B cell (primary cell): ENCODE measurements around the gene SAMSN1. TPM values are rescaled to one million over a fixed set of nuclear protein-coding genes. Genes with fewer than 3 reads are reported as not detected.

Experiments
- ATAC-seq: fragments of 200-7000 bp; cut with Tn5 transposase; one replicate; pipeline ENCODE4 v1.10.0; 2021; ENCODE audit warnings: low read depth, mild to moderate bottlenecking, moderate number of reproducible peaks, moderate library complexity
- CTCF ChIA-PET: fragments of 350-600 bp; sonication (Branson Sonifier 250); formaldehyde crosslinking; loops from one replicate; lab custom pipeline; 2021; ENCODE audit warnings: antibody characterized with exemption, inconsistent platforms; lab: Charles Lee
- POLR2A ChIA-PET: fragments of 350-600 bp; sonication (Branson Sonifier 250); formaldehyde crosslinking; loops from one replicate; lab custom pipeline; 2021; ENCODE audit warnings: antibody characterized with exemption; lab: Charles Lee
- DNase-seq: peaks from one replicate; pipeline ENCODE4 v3.0.0; 2013
- H2AFZ ChIP-seq: 2 replicates; pipeline ENCODE4 v1.6.1; 2012; ENCODE audit warnings: mild to moderate bottlenecking, low read depth, low read length; ENCODE audit not compliant: insufficient read depth, poor library complexity, severe bottlenecking
- H3K27ac ChIP-seq, 2 donors: 1 replicate in 1 of 2; 2 replicates in 1 of 2; pipeline ENCODE4 v1.5.1; 2012 to 2013; ENCODE audit warnings: low read length in 2 of 2, mild to moderate bottlenecking in 2 of 2, moderate library complexity in 1 of 2
- H3K27me3 ChIP-seq, 4 experiments: fragments of 200-600 bp in 1 of 4; sonication (generic) in 1 of 4; replicated peaks in 1 of 4; 1 replicate in 2 of 4; 2 replicates in 2 of 4; pipeline versions ENCODE4 v1.6.1 to v1.7.0; 2013 to 2016; ENCODE audit warnings: low read length in 3 of 4, mild to moderate bottlenecking in 2 of 4, mixed read lengths in 1 of 4, moderate library complexity in 1 of 4; ENCODE audit not compliant: insufficient read depth in 4 of 4, control insufficient read depth in 3 of 4; ENCODE audit errors: control extremely low read depth in 1 of 4
- H3K36me3 ChIP-seq, 2 experiments: replicated peaks in 1 of 2; 1 replicate in 1 of 2; 2 replicates in 1 of 2; pipeline versions ENCODE4 v1.6.1 to v1.7.1; 2013; ENCODE audit warnings: low read length in 1 of 2; ENCODE audit not compliant: insufficient read depth in 2 of 2, control insufficient read depth in 1 of 2; ENCODE audit errors: control extremely low read depth in 1 of 2, extremely low read depth in 1 of 2
- H3K4me1 ChIP-seq, 2 donors: fragments of 200-600 bp in 1 of 2; sonication (generic) in 1 of 2; 1 replicate in 1 of 2; 2 replicates in 1 of 2; pipeline versions ENCODE4 v1.5.1 to v1.6.1; 2013 to 2017; ENCODE audit warnings: low read length in 2 of 2; ENCODE audit not compliant: control insufficient read depth in 2 of 2, insufficient read depth in 2 of 2
- H3K4me2 ChIP-seq: replicated peaks from 2 replicates; pipeline ENCODE3; 2012; ENCODE audit warnings: mild to moderate bottlenecking, low read depth, low read length; ENCODE audit not compliant: poor library complexity, severe bottlenecking
- H3K4me3 ChIP-seq, 5 experiments: fragments of 200-600 bp in 1 of 5; sonication (generic) in 1 of 5; 1 replicate in 3 of 5; 2 replicates in 2 of 5; pipeline versions ENCODE4 v1.5.1 to v1.7.0; 2011 to 2016; ENCODE audit warnings: low read length in 4 of 5, mild to moderate bottlenecking in 4 of 5, low read depth in 2 of 5, control low read depth in 1 of 5, moderate library complexity in 1 of 5; ENCODE audit not compliant: insufficient read depth in 1 of 5; ENCODE audit errors: control extremely low read depth in 1 of 5, extremely low read depth in 1 of 5
- H3K79me2 ChIP-seq: fragments of 200-600 bp; sonication (generic); one replicate; pipeline ENCODE4 v1.6.0; 2016; ENCODE audit warnings: low read length; ENCODE audit not compliant: control insufficient read depth, insufficient read depth
- H3K9ac ChIP-seq: fragments of 200-600 bp; sonication (generic); 2 replicates; pipeline ENCODE4 v1.6.1; 2017; ENCODE audit warnings: mild to moderate bottlenecking, low read length, moderate library complexity
- H3K9me3 ChIP-seq, 3 donors: one replicate each; pipeline versions ENCODE4 v1.6.1 to v1.7.1; 2013; ENCODE audit warnings: low read length in 2 of 3; ENCODE audit not compliant: control insufficient read depth in 2 of 3, insufficient read depth in 1 of 3; ENCODE audit errors: control extremely low read depth in 1 of 3
- H4K20me1 ChIP-seq: 2 replicates; pipeline ENCODE4 v1.6.0; 2012; ENCODE audit warnings: mild to moderate bottlenecking, low read length; ENCODE audit not compliant: insufficient read depth, control insufficient read depth, poor library complexity, severe bottlenecking
- H3K27ac Mint-ChIP-seq: one replicate; pipeline ENCODE4 v1.8.0; 2021; ENCODE audit warnings: mixed read lengths
- H3K27me3 Mint-ChIP-seq: one replicate; pipeline ENCODE4 v1.8.0; 2021; ENCODE audit warnings: mixed read lengths
- H3K4me1 Mint-ChIP-seq: one replicate; pipeline ENCODE4 v1.8.0; 2021; ENCODE audit warnings: mixed read lengths
- H3K4me3 Mint-ChIP-seq: one replicate; pipeline ENCODE4 v1.8.0; 2021; ENCODE audit warnings: mixed read lengths
- H3K9me3 Mint-ChIP-seq: one replicate; pipeline ENCODE4 v1.8.0; 2022; ENCODE audit warnings: mixed read lengths; ENCODE audit not compliant: insufficient read depth
- EZH2 ChIP-seq: IDR thresholded peaks from 2 replicates; pipeline ENCODE4 v1.6.1; 2012; ENCODE audit warnings: borderline replicate concordance, low read depth, mild to moderate bottlenecking, moderate library complexity, low read length; ENCODE audit not compliant: insufficient read depth, poor library complexity, severe bottlenecking
- WGBS: methylation state at CpG from one replicate; pipeline ENCODE4 v1.1.5; 2013; ENCODE audit warnings: missing lambda C conversion rate; ENCODE audit not compliant: insufficient coverage; 5-methylcytosine and 5-hydroxymethylcytosine counted together
- intact Hi-C: fragments of 100-400 bp; cut with micrococcal nuclease; formaldehyde crosslinking; loops from one replicate; pipeline ENCODE4 v1.10.0; 2022
- polyA plus RNA-seq: library from polyadenylated mRNA; depleted of rRNA; stranded (reverse); fragments of >200 nt; gene quantifications from 2 replicates; pipeline ENCODE4 v1.2.3, GENCODE V29; 2012
- total RNA-seq, 2 donors: library from RNA; stranded (reverse); fragments of 120-200 nt in 1 of 2; gene quantifications; 1 replicate in 1 of 2; 2 replicates in 1 of 2; pipeline versions ENCODE4 v1.2.3 to v1.2.4, GENCODE V29; 2013 to 2022
- TF ChIP-seq, protein P1 (sequence below): fragments of 200-600 bp; IDR thresholded peaks from one replicate; pipeline ENCODE4 v1.8.0; 2022; ENCODE audit warnings: antibody characterized with exemption, mild to moderate bottlenecking

SAMSN1 gene
- total and polyA plus RNA-seq, 2 donors (not counting 1 experiment from before 2014, with no cell fraction given) = 8.7 to 53.1 TPM

DNA sequence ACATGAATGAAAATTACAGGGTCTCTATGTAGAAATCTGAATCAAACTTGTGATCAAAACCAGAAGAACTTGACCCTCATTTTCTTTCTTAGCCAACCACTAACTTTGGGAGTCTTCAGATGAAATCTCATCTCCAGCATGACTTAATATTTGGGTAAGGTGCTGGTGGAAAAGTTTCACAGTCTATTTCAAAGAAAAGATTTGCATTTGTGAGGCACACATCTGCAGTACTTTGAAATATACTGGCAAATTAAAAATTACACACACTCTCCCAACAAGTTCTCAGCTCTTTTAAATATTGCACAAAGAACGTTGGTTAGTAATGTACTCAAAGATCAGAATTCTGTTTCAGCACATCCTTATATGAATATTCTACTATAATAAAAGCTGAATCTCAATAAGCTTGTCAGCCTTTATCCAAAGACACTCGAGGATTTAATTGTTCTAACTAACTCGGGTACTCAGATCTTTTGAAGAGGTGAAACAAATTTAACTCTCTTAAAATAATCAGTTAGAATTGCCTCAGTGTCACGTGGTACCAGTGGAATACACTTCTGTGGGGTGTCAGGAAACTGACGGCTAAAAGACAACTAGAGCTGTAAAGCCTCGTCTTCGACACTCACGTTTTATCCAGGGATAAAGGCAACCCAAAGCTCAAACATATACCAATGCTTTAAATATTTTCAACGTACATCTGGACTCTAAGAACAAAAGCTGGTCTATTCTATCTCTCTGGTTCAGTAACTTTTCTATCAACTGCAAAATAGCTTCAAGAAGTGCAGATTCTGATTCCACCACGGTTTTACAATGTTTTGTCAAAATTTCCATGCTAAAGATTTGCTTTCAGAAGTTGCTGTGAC is 19.0 kb downstream of the SAMSN1 start:
- Mint-ChIP-seq H3K27ac (peak overlapping the region; percentile 87), H3K27me3 (no peaks in the 10 kb centered on the region), H3K4me3 (peak overlapping the region; percentile 85), H3K4me1 (peaks cover 60% of the 10 kb centered on the region), H3K9me3 (no peaks in the 10 kb centered on the region)
- H3K79me2 ChIP-seq = peaks cover 85% of the 10 kb centered on the region
- no peaks in the 10 kb centered on the region for H4K20me1 ChIP-seq
- ATAC-seq (no peak), DNase-seq (no peak)
- H3K4me1 ChIP-seq = peaks cover 27 to 32% of the 10 kb centered on the region in 2 donors
- POLR2A ChIA-PET = interaction anchor here (0.8 kb wide), 1 partner anchor 153 kb away, joined by 5 read pairs; no protein-coding TSS in a partner anchor
- no peaks in the 10 kb centered on the region for H3K36me3 ChIP-seq
- peak overlapping the region; percentile 53 for H3K9ac ChIP-seq
- TF ChIP-seq EZH2 = no peak
- TF ChIP-seq, protein P1, sequence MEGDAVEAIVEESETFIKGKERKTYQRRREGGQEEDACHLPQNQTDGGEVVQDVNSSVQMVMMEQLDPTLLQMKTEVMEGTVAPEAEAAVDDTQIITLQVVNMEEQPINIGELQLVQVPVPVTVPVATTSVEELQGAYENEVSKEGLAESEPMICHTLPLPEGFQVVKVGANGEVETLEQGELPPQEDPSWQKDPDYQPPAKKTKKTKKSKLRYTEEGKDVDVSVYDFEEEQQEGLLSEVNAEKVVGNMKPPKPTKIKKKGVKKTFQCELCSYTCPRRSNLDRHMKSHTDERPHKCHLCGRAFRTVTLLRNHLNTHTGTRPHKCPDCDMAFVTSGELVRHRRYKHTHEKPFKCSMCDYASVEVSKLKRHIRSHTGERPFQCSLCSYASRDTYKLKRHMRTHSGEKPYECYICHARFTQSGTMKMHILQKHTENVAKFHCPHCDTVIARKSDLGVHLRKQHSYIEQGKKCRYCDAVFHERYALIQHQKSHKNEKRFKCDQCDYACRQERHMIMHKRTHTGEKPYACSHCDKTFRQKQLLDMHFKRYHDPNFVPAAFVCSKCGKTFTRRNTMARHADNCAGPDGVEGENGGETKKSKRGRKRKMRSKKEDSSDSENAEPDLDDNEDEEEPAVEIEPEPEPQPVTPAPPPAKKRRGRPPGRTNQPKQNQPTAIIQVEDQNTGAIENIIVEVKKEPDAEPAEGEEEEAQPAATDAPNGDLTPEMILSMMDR = no peak
- H3K4me3 ChIP-seq = peak overlapping the region in 3 of 5 experiments; percentile 18 to 40 (median 19)
- CTCF ChIA-PET = interaction anchor here (0.7 to 2.9 kb wide), 4 partner anchors 18 to 210 kb away, joined by 3 to 18 read pairs (median 4); no protein-coding TSS in a partner anchor
- WGBS = 80% methylated on average over 6 of the region's 10 CpGs
- no peaks in the 10 kb centered on the region for H3K9me3 ChIP-seq
- peak overlapping the region; percentile 62 for H3K4me2 ChIP-seq
- peak overlapping the region; percentile 22 to 58 for H3K27ac ChIP-seq
- intact Hi-C loops = no loop called here
- no peaks in the 10 kb centered on the region for H3K27me3 ChIP-seq
- peak overlapping the region; percentile 20 for H2AFZ ChIP-seq

DNA sequence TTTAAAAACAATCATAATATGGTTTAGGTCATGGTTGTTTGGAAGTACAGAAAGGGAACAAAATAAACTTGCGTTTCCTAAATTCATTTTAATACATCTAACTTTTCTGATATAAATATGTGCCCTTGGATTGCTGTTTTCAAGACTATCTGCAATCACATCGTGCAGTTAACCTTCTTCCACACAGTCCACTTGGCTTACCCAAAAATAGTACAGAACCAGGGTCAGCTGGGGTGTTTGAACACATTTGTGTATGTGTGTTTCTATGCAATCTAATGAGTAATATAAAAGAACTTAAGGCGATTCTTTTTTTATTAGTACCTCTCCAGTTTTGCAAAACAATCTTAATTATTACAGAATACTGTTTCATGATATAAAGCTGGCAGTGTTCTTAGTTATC is 19.9 kb downstream of the SAMSN1 start:
- no peaks in the 10 kb centered on the region for H3K27me3 Mint-ChIP-seq
- Histone ChIP-seq H3K27me3 (no peaks in the 10 kb centered on the region), H4K20me1 (no peaks in the 10 kb centered on the region), H3K9me3 (no peaks in the 10 kb centered on the region), H2AFZ (no peak overlapping the region), H3K4me3 (peak overlapping the region in 1 of 5 experiments; percentile 40), H3K36me3 (no peaks in the 10 kb centered on the region), H3K4me1 (peaks cover 23 to 30% of the 10 kb centered on the region in 2 donors), H3K79me2 (peaks cover 86% of the 10 kb centered on the region), H3K27ac (peak overlapping the region in 1 of 2 donors; percentile 58), H3K9ac (peak overlapping the region; percentile 53), H3K4me2 (peak overlapping the region; percentile 62)
- DNase-seq (no peak), ATAC-seq (no peak)
- H3K4me1 Mint-ChIP-seq = peaks cover 59% of the 10 kb centered on the region
- POLR2A ChIA-PET = no interaction called here
- H3K9me3 Mint-ChIP-seq = no peaks in the 10 kb centered on the region
- CTCF ChIA-PET = interaction anchor here (0.9 to 2.9 kb wide), 3 partner anchors 159 to 211 kb away, joined by 3 to 18 read pairs (median 4); no protein-coding TSS in a partner anchor
- TF ChIP-seq EZH2 = no peak
- TF ChIP-seq, protein P1 = no peak
- WGBS = no CpG with 5 or more reads among the region's 3 CpGs
- H3K27ac Mint-ChIP-seq = peak overlapping the region; percentile 71
- intact Hi-C loops = no loop called here
- H3K4me3 Mint-ChIP-seq = peak overlapping the region; percentile 85
